ENCODE measurements around the gene SMYD4.
A peak's percentile ranks its signal among the peaks of the same experiment; 100 is the strongest.
"Not testable (repeated sequence)": the region's sequence is repeated elsewhere in the genome, so short reads cannot be mapped to it uniquely, and the experiment has no call there.

Gene SMYD4, protein sequence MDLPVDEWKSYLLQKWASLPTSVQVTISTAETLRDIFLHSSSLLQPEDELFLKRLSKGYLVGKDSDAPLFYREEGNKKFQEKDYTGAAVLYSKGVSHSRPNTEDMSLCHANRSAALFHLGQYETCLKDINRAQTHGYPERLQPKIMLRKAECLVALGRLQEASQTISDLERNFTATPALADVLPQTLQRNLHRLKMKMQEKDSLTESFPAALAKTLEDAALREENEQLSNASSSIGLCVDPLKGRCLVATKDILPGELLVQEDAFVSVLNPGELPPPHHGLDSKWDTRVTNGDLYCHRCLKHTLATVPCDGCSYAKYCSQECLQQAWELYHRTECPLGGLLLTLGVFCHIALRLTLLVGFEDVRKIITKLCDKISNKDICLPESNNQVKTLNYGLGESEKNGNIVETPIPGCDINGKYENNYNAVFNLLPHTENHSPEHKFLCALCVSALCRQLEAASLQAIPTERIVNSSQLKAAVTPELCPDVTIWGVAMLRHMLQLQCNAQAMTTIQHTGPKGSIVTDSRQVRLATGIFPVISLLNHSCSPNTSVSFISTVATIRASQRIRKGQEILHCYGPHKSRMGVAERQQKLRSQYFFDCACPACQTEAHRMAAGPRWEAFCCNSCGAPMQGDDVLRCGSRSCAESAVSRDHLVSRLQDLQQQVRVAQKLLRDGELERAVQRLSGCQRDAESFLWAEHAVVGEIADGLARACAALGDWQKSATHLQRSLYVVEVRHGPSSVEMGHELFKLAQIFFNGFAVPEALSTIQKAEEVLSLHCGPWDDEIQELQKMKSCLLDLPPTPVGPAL

GRCh38 chr17:1829592-1830257 lies at the start of gene SMYD4, which contains the start of gene RPA1:
SMYD4 (minus strand) TSS chr17:1829902; CDS start chr17:1827994, 1,908 bp downstream.
RPA1 (plus strand) TSS chr17:1830005; CDS start chr17:1830094, 89 bp downstream.
- DNase-seq, result peak; percentile 63

DNA sequence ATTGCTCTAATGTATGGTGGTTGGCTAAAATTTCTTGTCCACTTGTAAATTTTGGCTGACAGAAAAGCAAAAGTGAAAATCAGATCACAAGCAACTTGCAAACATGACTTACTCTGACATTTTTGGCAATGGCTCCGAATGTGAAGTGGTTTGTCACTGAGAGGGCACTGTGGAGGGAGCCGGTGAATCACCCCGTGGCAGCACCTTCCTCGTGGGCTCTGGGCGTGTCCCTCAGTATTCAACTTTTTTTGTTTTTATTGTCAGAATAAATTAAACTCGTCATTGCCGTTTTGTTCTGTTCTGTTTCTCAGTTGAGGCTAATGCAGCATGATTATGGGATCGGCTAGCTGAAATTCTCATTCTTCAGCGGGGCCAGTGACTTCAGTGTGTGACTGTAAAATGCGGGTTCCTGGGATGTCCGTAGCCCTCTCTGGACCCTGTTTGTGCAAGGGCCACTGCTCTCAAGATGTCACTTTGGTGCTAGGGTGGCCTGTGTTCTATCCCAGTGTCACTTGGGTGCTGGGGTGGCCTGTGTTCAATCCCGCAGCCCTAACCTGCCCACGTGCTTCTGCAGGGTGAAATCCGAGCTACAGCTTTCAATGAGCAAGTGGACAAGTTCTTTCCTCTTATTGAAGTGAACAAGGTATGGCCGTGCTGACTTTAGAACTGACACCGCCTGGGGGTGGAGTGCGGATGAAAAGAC lies 48.9 kb upstream of the SMYD4 start:
- DNase-seq, result no peak

DNA sequence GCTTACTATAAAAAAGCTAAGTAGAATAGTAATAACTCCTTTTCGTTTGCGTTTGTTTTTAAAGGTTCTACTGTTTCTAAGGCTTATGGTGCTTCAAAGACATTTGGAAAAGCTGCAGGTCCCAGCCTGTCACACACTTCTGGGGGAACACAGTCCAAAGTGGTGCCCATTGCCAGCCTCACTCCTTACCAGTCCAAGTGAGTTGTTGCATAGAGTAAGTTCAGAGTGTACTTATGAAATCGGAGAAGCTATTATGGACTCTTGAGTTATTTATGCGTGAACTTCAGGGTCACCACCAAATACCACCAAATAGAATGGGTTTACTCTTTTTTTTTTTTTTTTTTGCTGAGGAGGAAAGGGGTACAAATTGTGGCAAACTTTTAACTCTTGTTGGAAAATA lies 45.9 kb upstream of the SMYD4 start:
- no peak for DNase-seq

DNA sequence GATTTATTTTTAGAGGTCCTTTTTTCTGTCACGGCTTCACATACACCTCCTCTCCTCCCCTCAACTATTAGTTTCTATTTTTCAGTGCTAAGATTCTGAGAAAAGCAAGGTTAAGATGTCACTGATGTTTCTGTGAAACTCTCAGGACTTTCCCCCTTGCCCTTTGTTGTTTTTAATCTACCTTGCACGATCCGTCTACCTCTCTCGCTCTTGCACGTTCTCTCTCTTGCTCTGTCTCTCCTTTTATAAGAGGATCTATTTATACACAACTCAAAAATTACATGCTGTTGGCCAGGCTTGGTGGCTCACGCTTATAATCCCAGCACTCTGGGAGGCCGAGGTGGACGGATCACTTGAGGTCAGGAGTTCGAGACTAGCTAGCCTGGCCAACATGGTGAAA lies 43.7 kb upstream of the SMYD4 start:
- no peak for DNase-seq

- DNase-seq, result no peak
These were observed 43.3 kb upstream of the SMYD4 start for GRCh38 chr17:1872976-1873375.

- no peak for DNase-seq
These were observed 42.6 kb upstream of the SMYD4 start for GRCh38 chr17:1872254-1872653.

DNA sequence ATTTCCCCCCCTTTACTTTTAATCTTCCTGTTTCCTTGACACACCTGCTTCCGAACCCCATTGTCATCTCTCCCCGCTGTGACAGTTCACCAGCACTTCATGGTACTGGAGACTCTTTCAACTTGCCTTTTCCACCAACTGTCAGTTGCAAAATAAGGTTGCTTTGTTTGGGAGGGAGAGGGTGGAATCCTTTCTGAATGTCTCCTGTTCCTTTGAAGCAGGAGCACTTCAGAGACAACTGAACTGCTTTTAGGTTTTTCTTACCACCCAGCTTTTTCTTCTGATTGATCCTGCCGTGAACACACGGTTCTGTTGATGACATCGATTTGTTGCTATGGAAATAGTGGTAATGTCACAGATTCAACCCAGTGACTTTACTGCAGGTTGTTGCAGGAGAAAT lies 42.1 kb upstream of the SMYD4 start:
- DNase-seq, result no peak

GRCh38 chr17:1870592-1870991 lies 40.9 kb upstream of the SMYD4 start:
- no peak for DNase-seq

DNA sequence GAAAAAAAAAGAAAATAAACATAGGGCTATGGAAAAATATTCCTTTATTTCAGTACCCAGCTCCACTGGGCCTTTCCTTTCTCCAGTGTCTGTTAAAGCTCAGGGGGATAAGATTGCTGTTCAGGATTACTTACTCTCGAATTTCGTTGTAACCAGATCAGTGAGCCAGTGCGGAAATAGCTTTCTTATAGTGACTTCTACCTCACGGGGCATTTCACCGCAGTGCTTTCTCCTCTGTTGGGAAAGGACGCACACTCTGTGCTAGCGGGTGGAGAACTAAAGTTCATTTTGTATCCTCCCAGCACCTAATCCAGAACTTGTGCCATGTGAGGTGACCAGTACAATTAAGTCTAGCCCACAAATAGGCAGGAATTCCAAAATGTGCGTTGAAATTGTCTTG lies 38.4 kb upstream of the SMYD4 start:
- DNase-seq, result no peak

GRCh38 chr17:1867307-1867706 lies 37.6 kb upstream of the SMYD4 start:
- DNase-seq, result no peak

- DNase-seq, result peak; percentile 25
These were observed 35.7 kb upstream of the SMYD4 start for GRCh38 chr17:1865252-1866037.

DNA sequence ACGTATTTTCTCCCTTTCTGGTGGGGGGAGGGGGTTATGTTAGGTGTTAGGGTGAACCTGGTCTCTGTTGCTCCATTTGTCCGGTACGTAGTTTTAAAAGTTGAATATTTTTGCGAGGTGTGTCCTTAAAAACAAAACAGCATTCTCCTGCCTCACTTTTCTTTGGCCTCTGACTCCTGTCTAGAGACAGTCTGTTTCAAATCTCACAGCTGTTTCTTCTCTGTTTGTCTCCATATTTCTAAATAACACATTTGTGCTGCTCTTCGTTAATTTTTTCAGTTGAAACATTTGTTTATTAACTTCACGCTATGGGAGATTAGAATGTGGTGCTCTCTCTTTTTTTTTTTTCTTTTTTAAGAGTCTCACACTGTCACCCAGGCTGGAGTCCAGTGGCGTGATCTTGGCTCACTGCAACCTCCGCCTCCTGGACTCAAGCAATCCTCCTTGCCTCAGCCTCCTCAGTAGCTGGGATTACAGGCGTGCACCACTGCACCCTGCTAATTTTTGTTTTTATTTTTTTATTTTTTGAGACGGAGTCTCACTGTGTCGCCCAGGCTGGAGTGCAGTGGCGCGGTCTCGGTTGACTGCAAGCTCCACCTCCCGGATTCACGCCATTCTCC lies 31.8 kb upstream of the SMYD4 start:
- no peak for DNase-seq

DNA sequence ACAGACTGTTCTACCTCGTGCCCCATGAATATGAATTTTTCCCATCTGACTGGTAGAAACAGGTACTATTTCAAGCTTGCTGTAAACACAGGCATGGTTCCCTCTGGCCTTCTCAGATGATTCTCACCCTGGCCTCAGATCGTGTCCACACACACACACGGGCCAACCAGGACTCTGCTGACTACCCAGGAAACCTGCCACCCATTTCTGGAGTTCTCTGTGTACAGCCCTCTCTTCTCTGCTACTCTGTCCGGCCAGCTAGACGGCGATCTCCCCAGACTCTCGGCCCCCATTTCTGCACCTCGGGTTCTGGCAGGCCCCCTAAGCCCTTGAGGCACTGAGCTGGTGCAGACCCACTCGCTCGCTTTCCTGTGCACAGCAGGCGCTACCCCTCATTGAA lies 31.3 kb upstream of the SMYD4 start:
- no peak for DNase-seq

GRCh38 chr17:1856462-1856861 lies 26.8 kb upstream of the SMYD4 start:
- not testable (repeated sequence) for DNase-seq

GRCh38 chr17:1853698-1854097 lies 24.0 kb upstream of the SMYD4 start:
- no peak for DNase-seq

- no peak for DNase-seq
These were observed 22.6 kb upstream of the SMYD4 start for GRCh38 chr17:1852327-1852726.

DNA sequence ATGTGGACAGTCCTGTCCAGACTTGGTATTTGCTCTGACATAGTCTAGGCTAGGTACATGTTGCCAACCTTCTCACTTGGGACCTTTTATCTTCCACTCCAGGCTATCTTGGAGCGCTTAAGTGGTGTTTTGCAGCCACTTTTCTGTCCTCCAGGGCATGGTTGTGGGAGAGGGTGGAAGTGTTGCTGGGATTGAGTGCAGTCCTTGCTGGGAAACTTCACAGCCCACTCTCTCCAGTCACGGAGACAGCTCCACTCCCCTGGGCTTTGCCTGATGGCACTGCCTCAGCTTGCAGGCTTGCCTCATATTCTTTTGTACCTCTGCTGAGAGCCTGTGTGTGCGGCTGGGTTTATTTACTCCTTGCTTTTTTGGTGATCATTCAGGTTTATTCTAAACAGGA lies 17.5 kb upstream of the SMYD4 start:
- no peak for DNase-seq

- DNase-seq, result no peak
These were observed 14.2 kb upstream of the SMYD4 start for GRCh38 chr17:1843947-1844346.

- no peak for DNase-seq
These were observed 9.8 kb upstream of the SMYD4 start for GRCh38 chr17:1839516-1839915.

GRCh38 chr17:1834380-1835149 lies 4.9 kb upstream of the SMYD4 start:
- no peak for DNase-seq

DNA sequence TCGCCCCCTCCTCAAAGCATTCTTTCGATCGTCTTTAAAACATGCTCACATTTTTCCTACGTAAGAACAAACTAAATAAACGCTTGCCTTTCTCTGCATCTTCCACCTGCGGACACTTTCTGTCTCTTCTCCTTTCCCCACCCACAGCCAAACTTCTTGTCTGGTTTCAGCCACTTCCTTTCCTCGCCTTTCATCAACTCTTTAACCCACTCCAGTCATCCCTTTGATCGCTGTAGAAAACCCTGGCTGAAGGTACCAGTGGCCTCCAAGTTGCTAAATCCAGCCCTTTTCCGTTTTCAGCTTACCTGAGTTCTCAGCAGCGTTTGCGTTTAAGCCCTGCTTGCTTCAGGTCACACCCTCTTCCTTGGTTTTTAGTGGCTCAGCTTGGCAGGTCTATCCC lies 586 bp upstream of the SMYD4 start:
- no peak for DNase-seq

Measured in NCI-H1694 treated with DMSO at 0.1 percent for 48 hours (cell line).